SK-N-SH (cell line): ENCODE data around the gene KCNJ10. TPM values are rescaled to one million over a fixed set of nuclear protein-coding genes. Genes with fewer than 3 reads are reported as not detected.

ENCODE experiments used
- CTCF ChIA-PET: fragments of 300-600, 350-600 bp; formaldehyde crosslinking; extraction: SDS; loops from one replicate; lab custom pipeline; 2021; lab: Yijun Ruan, JAX
- POLR2A ChIA-PET: fragments of 350-600 bp; sonication (Branson Sonifier 250); formaldehyde crosslinking; extraction: SDS; loops from one replicate; lab custom pipeline; 2020; ENCODE audit warnings: antibody characterized with exemption, inconsistent platforms; lab: Yijun Ruan, JAX
- DNase-seq: peaks from one replicate; pipeline ENCODE4 v3.0.0; 2012
- H2AFZ ChIP-seq: fragments of 200-600 bp; sonication (generic); 2 replicates; pipeline ENCODE4 v1.8.1; 2016; ENCODE audit warnings: antibody characterized with exemption, mild to moderate bottlenecking, low read depth
- H3F3A ChIP-seq: fragments of 200-600 bp; sonication (generic); replicated peaks from 2 replicates; pipeline ENCODE3; 2016; ENCODE audit warnings: antibody characterized with exemption, mild to moderate bottlenecking; ENCODE audit not compliant: insufficient read depth
- H3K27ac ChIP-seq, 2 experiments: fragments of 200-500 bp in 1 of 2; fragments of 200-600 bp in 1 of 2; sonication (Bioruptor generic) in 1 of 2; sonication (generic), shearing (Covaris generic) in 1 of 2; 2 replicates each; pipeline versions ENCODE4 v1.5.1 to v1.6.1; 2014 to 2016; ENCODE audit warnings: low read depth in 2 of 2, inconsistent platforms in 1 of 2, low read length in 1 of 2, mild to moderate bottlenecking in 1 of 2, mixed read lengths in 1 of 2
- H3K27me3 ChIP-seq: fragments of 200-600 bp; sonication (generic), shearing (Covaris generic); 2 replicates; pipeline ENCODE4 v1.6.1; 2016; ENCODE audit warnings: mixed run types; ENCODE audit not compliant: insufficient read depth
- H3K36me3 ChIP-seq, 2 experiments: fragments of 200-500 bp in 1 of 2; fragments of 200-600 bp in 1 of 2; sonication (Bioruptor generic) in 1 of 2; sonication (generic) in 1 of 2; replicated peaks in 1 of 2; 2 replicates each; pipeline versions ENCODE3 to v1.5.1; 2014 to 2016; ENCODE audit warnings: low read length in 1 of 2, mild to moderate bottlenecking in 1 of 2; ENCODE audit not compliant: insufficient read depth in 2 of 2, control insufficient read depth in 1 of 2
- H3K4me1 ChIP-seq, 2 experiments: fragments of 200-500 bp in 1 of 2; fragments of 200-600 bp in 1 of 2; sonication (Bioruptor generic) in 1 of 2; sonication (generic), shearing (Covaris generic) in 1 of 2; 2 replicates each; pipeline versions ENCODE4 v1.5.1 to v1.6.1; 2014 to 2016; ENCODE audit warnings: low read depth in 1 of 2, low read length in 1 of 2, mixed run types in 1 of 2; ENCODE audit not compliant: insufficient read depth in 2 of 2, control insufficient read depth in 1 of 2
- H3K4me2 ChIP-seq: fragments of 200-600 bp; sonication (generic), shearing (Covaris generic); 2 replicates; pipeline ENCODE4 v1.6.1; 2017; ENCODE audit warnings: mixed run types
- H3K4me3 ChIP-seq, 2 experiments: fragments of 200-500 bp in 1 of 2; fragments of 200-600 bp in 1 of 2; sonication (Bioruptor generic) in 1 of 2; sonication (generic), shearing (Covaris generic) in 1 of 2; 2 replicates each; pipeline versions ENCODE4 v1.5.1 to v1.8.1; 2014 to 2016; ENCODE audit warnings: low read depth in 2 of 2, inconsistent platforms in 1 of 2, low read length in 1 of 2, mild to moderate bottlenecking in 1 of 2, mixed read lengths in 1 of 2, moderate library complexity in 1 of 2
- H3K79me2 ChIP-seq: fragments of 200-600 bp; sonication (generic); 2 replicates; pipeline ENCODE4 v1.8.1; 2017; ENCODE audit warnings: mild to moderate bottlenecking; ENCODE audit not compliant: insufficient read depth
- H3K9ac ChIP-seq: fragments of 200-600 bp; sonication (generic); 2 replicates; pipeline ENCODE4 v1.6.1; 2017; ENCODE audit warnings: mixed run types
- H3K9me2 ChIP-seq: fragments of 200-600 bp; sonication (generic); 2 replicates; pipeline ENCODE4 v1.6.1; 2017; ENCODE audit warnings: mixed run types
- H3K9me3 ChIP-seq: fragments of 200-600 bp; sonication (generic); 2 replicates; pipeline ENCODE4 v1.6.1; 2017; ENCODE audit warnings: mixed run types, mild to moderate bottlenecking, moderate library complexity
- H4K20me1 ChIP-seq: fragments of 200-600 bp; sonication (generic); 2 replicates; pipeline ENCODE4 v1.6.1; 2017; ENCODE audit warnings: mild to moderate bottlenecking, mixed run types; ENCODE audit not compliant: insufficient read depth
- EP300 ChIP-seq, 2 experiments: IDR thresholded peaks; 2 replicates each; pipeline versions ENCODE4 v1.4.0 to v1.6.1; 2012; ENCODE audit warnings: borderline replicate concordance in 1 of 2, low read depth in 1 of 2, low read length in 1 of 2
- EZH2phosphoT487 ChIP-seq: fragments of 200-600 bp; sonication (generic); IDR thresholded peaks from 2 replicates; pipeline ENCODE4 v1.6.1; 2017; ENCODE audit warnings: low read depth, mixed run types, mild to moderate bottlenecking, antibody characterized with exemption, moderate library complexity, borderline replicate concordance
- FOXJ3 ChIP-seq: sonication (generic); formaldehyde crosslinking; IDR thresholded peaks from 2 replicates; pipeline ENCODE4 v1.5.1; 2020; ENCODE audit warnings: mild to moderate bottlenecking, missing genetic modification reagents
- IRF3 ChIP-seq: fragments of 150-350 bp; IDR thresholded peaks from 2 replicates; pipeline ENCODE4 v1.6.1; 2016; ENCODE audit warnings: mild to moderate bottlenecking, low read depth, low read length
- MEF2A ChIP-seq: IDR thresholded peaks from 2 replicates; pipeline ENCODE4 v1.4.0; 2012; ENCODE audit warnings: low read depth, borderline replicate concordance
- POLR2AphosphoS5 ChIP-seq: IDR thresholded peaks from 2 replicates; pipeline ENCODE4 v1.6.1; 2012; ENCODE audit warnings: low read depth, low read length
- RAD21 ChIP-seq: IDR thresholded peaks from 2 replicates; pipeline ENCODE4 v1.6.1; 2012; ENCODE audit warnings: mild to moderate bottlenecking, low read length
- RCOR1 ChIP-seq: fragments of 150-350 bp; IDR thresholded peaks from 2 replicates; pipeline ENCODE4 v1.6.1; 2017; ENCODE audit warnings: antibody characterized with exemption, low read length
- RXRA ChIP-seq: IDR thresholded peaks from 2 replicates; pipeline ENCODE4 v1.4.0; 2012; ENCODE audit warnings: low read depth, mild to moderate bottlenecking, borderline replicate concordance
- SMC3 ChIP-seq: IDR thresholded peaks from 2 replicates; pipeline ENCODE4 v1.6.1; 2012; ENCODE audit warnings: low read depth, low read length, improper control_type of control experiment
- WGBS: methylation state at CpG from one replicate; pipeline ENCODE4 v1.1.6; 2017; ENCODE audit warnings: low lambda C conversion rate; 5-methylcytosine and 5-hydroxymethylcytosine counted together
- polyA plus RNA-seq, 3 experiments: library from polyadenylated mRNA; depleted of rRNA; stranded (reverse); fragments of >200 nt; gene quantifications; 2 replicates each; pipeline ENCODE4 v1.2.3, GENCODE V29; 2012
- TF ChIP-seq, protein P1 (sequence below): IDR thresholded peaks from 2 replicates; pipeline ENCODE4 v1.4.0; 2012; ENCODE audit warnings: low read depth, borderline replicate concordance

Gene KCNJ10
- polyA plus RNA-seq, 1 of the 3 experiments (the other 2 are of a cell fraction): not detected

GRCh38 chr1:160064164-160064563 lies 5.8 kb downstream of the KCNJ10 start:
- Histone ChIP-seq H4K20me1 (no peaks in the 10 kb centered on the region), H3K9ac (no peak overlapping the region), H3K4me2 (no peak overlapping the region), H3K4me1 (peaks cover 0 to 9% of the 10 kb centered on the region in 2 experiments; a peak in 1 of 4 replicates), H3K27ac (no peak overlapping the region), H3K27me3 (peaks cover 51% of the 10 kb centered on the region), H3K36me3 (no peaks in the 10 kb centered on the region), H3K9me2 (no peaks in the 10 kb centered on the region), H3K4me3 (no peak overlapping the region), H3F3A (no peaks in the 10 kb centered on the region), H2AFZ (no peak overlapping the region), H3K9me3 (no peaks in the 10 kb centered on the region), H3K79me2 (no peaks in the 10 kb centered on the region)
- POLR2A ChIA-PET: no interaction called here
- TF ChIP-seq RXRA (no peak), MEF2A (no peak)
- no peak for DNase-seq
- CTCF ChIA-PET: interaction anchor here (0.6 to 2.8 kb wide), 4 partner anchors 13 to 128 kb away, joined by 3 to 24 read pairs (median 11); no protein-coding TSS in a partner anchor
- 59% methylated on average over 3 of the region's 3 CpGs for WGBS

GRCh38 chr1:160063176-160063575 lies 6.8 kb downstream of the KCNJ10 start:
- TF ChIP-seq RAD21 (no peak), POLR2AphosphoS5 (no peak), SMC3 (no peak), EZH2phosphoT487 (no peak), MEF2A (no peak), RCOR1 (no peak), IRF3 (no peak)
- TF ChIP-seq, protein P1, sequence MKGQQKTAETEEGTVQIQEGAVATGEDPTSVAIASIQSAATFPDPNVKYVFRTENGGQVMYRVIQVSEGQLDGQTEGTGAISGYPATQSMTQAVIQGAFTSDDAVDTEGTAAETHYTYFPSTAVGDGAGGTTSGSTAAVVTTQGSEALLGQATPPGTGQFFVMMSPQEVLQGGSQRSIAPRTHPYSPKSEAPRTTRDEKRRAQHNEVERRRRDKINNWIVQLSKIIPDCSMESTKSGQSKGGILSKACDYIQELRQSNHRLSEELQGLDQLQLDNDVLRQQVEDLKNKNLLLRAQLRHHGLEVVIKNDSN: no peak
- H3K4me3 ChIP-seq: no peak overlapping the region
- H3K9ac ChIP-seq: no peak overlapping the region
- H3K9me2 ChIP-seq: no peaks in the 10 kb centered on the region
- H3K4me2 ChIP-seq: no peak overlapping the region
- H3K79me2 ChIP-seq: no peaks in the 10 kb centered on the region
- H3F3A ChIP-seq: no peaks in the 10 kb centered on the region
- peaks cover 0 to 9% of the 10 kb centered on the region in 2 experiments; a peak in 1 of 4 replicates for H3K4me1 ChIP-seq
- no peaks in the 10 kb centered on the region for H3K9me3 ChIP-seq
- H3K36me3 ChIP-seq: no peaks in the 10 kb centered on the region
- H4K20me1 ChIP-seq: no peaks in the 10 kb centered on the region
- no peak overlapping the region for H3K27ac ChIP-seq
- ChIA-PET CTCF (interaction anchor here (1.2 to 2.8 kb wide), 5 partner anchors 11 to 127 kb away, joined by 3 to 24 read pairs (median 8); no protein-coding TSS in a partner anchor), POLR2A (no interaction called here)
- H3K27me3 ChIP-seq: peaks cover 55% of the 10 kb centered on the region
- WGBS: 59% methylated on average over 5 of the region's 5 CpGs
- no peak overlapping the region for H2AFZ ChIP-seq
- no peak for DNase-seq

DNA sequence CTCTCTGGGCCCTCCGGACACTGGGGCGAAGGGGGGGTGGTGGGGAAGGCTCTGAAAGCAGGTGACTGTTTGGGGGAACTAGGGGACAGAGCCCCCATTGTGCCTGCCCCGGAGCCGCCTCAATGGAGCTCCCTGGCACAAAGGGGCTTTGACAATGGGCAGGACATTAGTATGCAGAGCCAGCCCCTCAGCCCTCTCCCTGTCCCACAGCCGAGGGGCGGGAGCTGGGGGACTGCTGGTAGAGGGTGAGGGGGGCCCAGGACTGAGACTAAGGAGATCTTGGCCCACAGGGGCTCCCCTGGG lies 7.8 kb downstream of the KCNJ10 start:
- no peaks in the 10 kb centered on the region for H4K20me1 ChIP-seq
- H3K4me3 ChIP-seq: no peak overlapping the region
- H3K9me2 ChIP-seq: no peaks in the 10 kb centered on the region
- TF ChIP-seq FOXJ3 (no peak), EP300 (IDR thresholded peaks at IDR 0.05; ENCODE audit: borderline replicate concordance in 1 of 2, low read depth in 1 of 2, low read length in 1 of 2) (no peak)
- no peak overlapping the region for H3K9ac ChIP-seq
- WGBS: 20% methylated on average over 1 of the region's 6 CpGs
- peaks cover 65% of the 10 kb centered on the region for H3K27me3 ChIP-seq
- H3F3A ChIP-seq: no peaks in the 10 kb centered on the region
- H3K79me2 ChIP-seq: no peaks in the 10 kb centered on the region
- ChIA-PET POLR2A (no interaction called here), CTCF (interaction anchor here (1.2 to 3.3 kb wide), 4 partner anchors 9 to 23 kb away, joined by 3 to 18 read pairs (median 6); no protein-coding TSS in a partner anchor)
- no peak overlapping the region for H3K4me2 ChIP-seq
- no peak for DNase-seq
- H3K9me3 ChIP-seq: no peaks in the 10 kb centered on the region
- H3K4me1 ChIP-seq: peaks cover 0 to 9% of the 10 kb centered on the region in 2 experiments; a peak in 1 of 4 replicates
- no peak overlapping the region for H2AFZ ChIP-seq
- no peak overlapping the region for H3K27ac ChIP-seq
- no peaks in the 10 kb centered on the region for H3K36me3 ChIP-seq
